Testis (tissue), 2 donors: ENCODE results near the gene ELF5.

Experiments
- POLR2A ChIP-seq: fragments of 450-650 bp; IDR thresholded peaks from one replicate; pipeline ENCODE4 v1.6.1; 2017; ENCODE audit warnings: antibody characterized with exemption, mild to moderate bottlenecking, moderate library complexity
- TF ChIP-seq, protein P1 (sequence below), 3 experiments: fragments of 450-650 bp in 2 of 3; fragments of 200-600 bp in 1 of 3; sonication (generic) in 1 of 3; IDR thresholded peaks; one replicate each; pipeline ENCODE4 v1.5.1; 2016 to 2019; ENCODE audit warnings: antibody characterized with exemption in 3 of 3, mild to moderate bottlenecking in 2 of 3, moderate library complexity in 1 of 3

GRCh38 chr11:34451053-34451452, 62.5 kb downstream of the ELF5 start:
- TF ChIP-seq POLR2A = no peak
- TF ChIP-seq, protein P1, sequence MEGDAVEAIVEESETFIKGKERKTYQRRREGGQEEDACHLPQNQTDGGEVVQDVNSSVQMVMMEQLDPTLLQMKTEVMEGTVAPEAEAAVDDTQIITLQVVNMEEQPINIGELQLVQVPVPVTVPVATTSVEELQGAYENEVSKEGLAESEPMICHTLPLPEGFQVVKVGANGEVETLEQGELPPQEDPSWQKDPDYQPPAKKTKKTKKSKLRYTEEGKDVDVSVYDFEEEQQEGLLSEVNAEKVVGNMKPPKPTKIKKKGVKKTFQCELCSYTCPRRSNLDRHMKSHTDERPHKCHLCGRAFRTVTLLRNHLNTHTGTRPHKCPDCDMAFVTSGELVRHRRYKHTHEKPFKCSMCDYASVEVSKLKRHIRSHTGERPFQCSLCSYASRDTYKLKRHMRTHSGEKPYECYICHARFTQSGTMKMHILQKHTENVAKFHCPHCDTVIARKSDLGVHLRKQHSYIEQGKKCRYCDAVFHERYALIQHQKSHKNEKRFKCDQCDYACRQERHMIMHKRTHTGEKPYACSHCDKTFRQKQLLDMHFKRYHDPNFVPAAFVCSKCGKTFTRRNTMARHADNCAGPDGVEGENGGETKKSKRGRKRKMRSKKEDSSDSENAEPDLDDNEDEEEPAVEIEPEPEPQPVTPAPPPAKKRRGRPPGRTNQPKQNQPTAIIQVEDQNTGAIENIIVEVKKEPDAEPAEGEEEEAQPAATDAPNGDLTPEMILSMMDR (IDR thresholded peaks at IDR 0.05) = no peak
